Gastrocnemius medialis (tissue), 4 donors: ENCODE measurements around the gene USP37. TPM values are rescaled to one million over a fixed set of nuclear protein-coding genes. Genes with fewer than 3 reads are reported as not detected.

Experiments
- ATAC-seq, 2 donors: fragments of 150-250 bp; one replicate each; pipeline ENCODE4 v1.9.1; 2016
- DNase-seq, 2 donors: peaks; one replicate each; pipeline ENCODE4 v3.0.0-alpha.2; 2019
- H3K27ac ChIP-seq, 4 donors: fragments of 200-600 bp; sonication (generic); 1 replicate in 1 of 4; 2 replicates in 3 of 4; pipeline ENCODE4 v1.5.1; 2016 to 2018; ENCODE audit warnings: mild to moderate bottlenecking in 2 of 4, moderate library complexity in 1 of 4
- H3K27me3 ChIP-seq, 3 donors: fragments of 200-600 bp; sonication (generic) in 2 of 3; 1 replicate in 1 of 3; 2 replicates in 2 of 3; pipeline versions ENCODE4 v1.5.1 to v1.6.0; 2016 to 2019; ENCODE audit warnings: mild to moderate bottlenecking in 1 of 3, moderate library complexity in 1 of 3
- H3K36me3 ChIP-seq, 2 donors: fragments of 200-600 bp; sonication (generic) in 1 of 2; one replicate each; pipeline ENCODE4 v1.5.1; 2017 to 2018
- H3K4me1 ChIP-seq, 2 donors: fragments of 200-600 bp; sonication (generic) in 1 of 2; one replicate each; pipeline ENCODE4 v1.5.1; 2016 to 2017; ENCODE audit warnings: mild to moderate bottlenecking in 2 of 2
- H3K4me3 ChIP-seq, 4 donors: fragments of 200-600 bp; sonication (generic) in 3 of 4; 1 replicate in 1 of 4; 2 replicates in 3 of 4; pipeline ENCODE4 v1.5.1; 2016 to 2019; ENCODE audit warnings: mild to moderate bottlenecking in 2 of 4
- H3K9me3 ChIP-seq, 3 donors: fragments of 200-600 bp; sonication (generic) in 2 of 3; 1 replicate in 1 of 3; 2 replicates in 2 of 3; pipeline ENCODE4 v1.5.1; 2016 to 2019
- POLR2A ChIP-seq, 2 donors: fragments of 450-650 bp; IDR thresholded peaks; one replicate each; pipeline ENCODE4 v1.6.1; 2017; ENCODE audit warnings: antibody characterized with exemption in 2 of 2, mild to moderate bottlenecking in 2 of 2, moderate library complexity in 2 of 2
- in situ Hi-C, 4 donors: fragments of 200-750 bp; cut with MboI; loops; one replicate each; pipeline versions ENCODE4 v1.15.0 to v1.8.0; 2017; ENCODE audit warnings: low sequenced_read_pairs in 4 of 4
- intact Hi-C: fragments of 100-400 bp; cut with DNase I; formaldehyde crosslinking; loops from one replicate; pipeline ENCODE4 v1.15.1; 2023; ENCODE audit warnings: low total_unique reads
- total RNA-seq, 4 donors: library from RNA; depleted of rRNA; stranded (reverse); fragments of >200 nt; gene quantifications; one replicate each; pipeline versions ENCODE4 v1.1.0 to v1.2.3, GENCODE V29; 2016
- TF ChIP-seq, protein P1 (sequence below), 5 experiments: fragments of 450-650 bp in 3 of 5; fragments of 200-600 bp in 2 of 5; sonication (generic) in 2 of 5; IDR thresholded peaks in 4 of 5; conservative IDR thresholded peaks in 1 of 5; 1 replicate in 4 of 5; 2 replicates in 1 of 5; pipeline ENCODE4 v1.5.1; 2016 to 2019; ENCODE audit warnings: antibody characterized with exemption in 5 of 5, mild to moderate bottlenecking in 3 of 5, moderate library complexity in 3 of 5

USP37 gene
- total RNA-seq, 4 donors from 2014 or later, result 7.0 to 12.4 (median 8.0) TPM

DNA sequence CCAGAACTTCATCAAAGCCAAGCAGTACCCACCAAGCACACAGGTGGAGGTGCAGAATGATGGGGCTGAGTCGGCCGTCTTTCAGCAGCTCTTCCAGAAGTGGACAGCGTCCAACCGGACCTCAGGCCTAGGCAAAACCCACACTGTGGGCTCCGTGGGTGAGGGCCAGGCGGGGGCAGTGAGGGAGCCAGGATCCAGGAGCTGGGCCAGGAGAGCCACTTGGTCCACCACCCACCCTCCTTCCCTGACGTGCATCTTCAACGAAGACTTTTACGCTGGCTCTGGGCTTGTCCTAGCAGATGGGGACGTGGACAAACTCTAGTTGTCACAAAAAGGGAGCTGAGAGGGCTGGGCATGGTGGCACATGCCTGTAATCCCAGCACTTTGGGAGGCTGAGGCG, 137.4 kb downstream of the USP37 start:
- ATAC-seq (no peak), DNase-seq (no peak)
- intact Hi-C loops (no loop called here), in situ Hi-C loops (no loop called here)
- no peak overlapping the region for H3K4me3 ChIP-seq
- H3K27ac ChIP-seq, result no peak overlapping the region
- no peaks in the 10 kb centered on the region for H3K4me1 ChIP-seq
- H3K27me3 ChIP-seq, result no peaks in the 10 kb centered on the region
- no peaks in the 10 kb centered on the region for H3K36me3 ChIP-seq
- TF ChIP-seq, protein P1, sequence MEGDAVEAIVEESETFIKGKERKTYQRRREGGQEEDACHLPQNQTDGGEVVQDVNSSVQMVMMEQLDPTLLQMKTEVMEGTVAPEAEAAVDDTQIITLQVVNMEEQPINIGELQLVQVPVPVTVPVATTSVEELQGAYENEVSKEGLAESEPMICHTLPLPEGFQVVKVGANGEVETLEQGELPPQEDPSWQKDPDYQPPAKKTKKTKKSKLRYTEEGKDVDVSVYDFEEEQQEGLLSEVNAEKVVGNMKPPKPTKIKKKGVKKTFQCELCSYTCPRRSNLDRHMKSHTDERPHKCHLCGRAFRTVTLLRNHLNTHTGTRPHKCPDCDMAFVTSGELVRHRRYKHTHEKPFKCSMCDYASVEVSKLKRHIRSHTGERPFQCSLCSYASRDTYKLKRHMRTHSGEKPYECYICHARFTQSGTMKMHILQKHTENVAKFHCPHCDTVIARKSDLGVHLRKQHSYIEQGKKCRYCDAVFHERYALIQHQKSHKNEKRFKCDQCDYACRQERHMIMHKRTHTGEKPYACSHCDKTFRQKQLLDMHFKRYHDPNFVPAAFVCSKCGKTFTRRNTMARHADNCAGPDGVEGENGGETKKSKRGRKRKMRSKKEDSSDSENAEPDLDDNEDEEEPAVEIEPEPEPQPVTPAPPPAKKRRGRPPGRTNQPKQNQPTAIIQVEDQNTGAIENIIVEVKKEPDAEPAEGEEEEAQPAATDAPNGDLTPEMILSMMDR (IDR thresholded peaks at IDR 0.05 in 4 of 5, conservative IDR thresholded peaks at IDR 0.05 in 1 of 5), result no peak
- TF ChIP-seq POLR2A (IDR thresholded peaks at IDR 0.05), result no peak
- H3K9me3 ChIP-seq, result no peaks in the 10 kb centered on the region

DNA sequence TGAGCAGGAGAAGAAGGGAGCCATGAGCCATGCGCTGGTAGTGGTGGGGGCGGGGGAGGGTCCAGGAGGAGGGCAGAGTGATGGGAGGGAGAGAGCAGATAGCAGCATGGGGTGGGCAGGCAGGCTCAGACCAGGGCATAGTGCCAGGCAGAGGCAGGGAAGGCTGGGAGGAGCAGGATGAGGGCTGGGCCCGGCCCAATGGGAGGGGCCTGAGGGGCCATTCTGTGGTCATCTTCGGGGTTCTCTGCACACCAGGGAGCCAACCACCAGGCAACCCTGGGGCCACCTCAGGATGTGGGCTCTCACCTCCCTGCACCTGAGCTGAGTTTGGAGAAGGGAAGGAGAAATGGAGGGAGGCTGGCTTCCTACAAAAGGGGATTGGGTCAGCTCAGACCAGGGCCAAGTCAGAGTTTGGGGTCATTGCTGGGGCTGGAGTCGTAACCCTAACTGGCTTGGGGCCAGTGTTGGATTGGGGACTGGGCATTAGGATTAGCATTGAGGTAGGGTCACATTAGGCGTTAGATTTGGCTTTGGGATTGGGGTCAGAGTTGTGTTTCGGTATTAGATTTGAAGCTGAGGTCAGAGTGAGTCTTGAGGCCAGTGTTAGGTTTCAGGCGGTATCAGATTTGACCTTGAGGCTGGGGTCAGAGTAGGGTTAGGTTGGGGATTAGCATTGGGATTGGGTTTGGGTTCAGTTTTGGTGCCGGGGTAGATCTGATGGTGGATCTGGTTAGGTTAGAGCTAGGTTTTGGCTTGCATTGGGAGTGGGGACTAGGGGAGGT, 138.0 kb downstream of the USP37 start:
- Histone ChIP-seq H3K4me3 (no peak overlapping the region), H3K27ac (no peak overlapping the region), H3K27me3 (no peaks in the 10 kb centered on the region), H3K36me3 (no peaks in the 10 kb centered on the region), H3K4me1 (no peaks in the 10 kb centered on the region), H3K9me3 (no peaks in the 10 kb centered on the region)
- TF ChIP-seq, protein P1 (IDR thresholded peaks at IDR 0.05 in 4 of 5, conservative IDR thresholded peaks at IDR 0.05 in 1 of 5), result no peak
- no peak for TF ChIP-seq POLR2A (IDR thresholded peaks at IDR 0.05)
- no peak for DNase-seq
- in situ Hi-C loops, result no loop called here
- no peak for ATAC-seq
- intact Hi-C loops, result no loop called here

DNA sequence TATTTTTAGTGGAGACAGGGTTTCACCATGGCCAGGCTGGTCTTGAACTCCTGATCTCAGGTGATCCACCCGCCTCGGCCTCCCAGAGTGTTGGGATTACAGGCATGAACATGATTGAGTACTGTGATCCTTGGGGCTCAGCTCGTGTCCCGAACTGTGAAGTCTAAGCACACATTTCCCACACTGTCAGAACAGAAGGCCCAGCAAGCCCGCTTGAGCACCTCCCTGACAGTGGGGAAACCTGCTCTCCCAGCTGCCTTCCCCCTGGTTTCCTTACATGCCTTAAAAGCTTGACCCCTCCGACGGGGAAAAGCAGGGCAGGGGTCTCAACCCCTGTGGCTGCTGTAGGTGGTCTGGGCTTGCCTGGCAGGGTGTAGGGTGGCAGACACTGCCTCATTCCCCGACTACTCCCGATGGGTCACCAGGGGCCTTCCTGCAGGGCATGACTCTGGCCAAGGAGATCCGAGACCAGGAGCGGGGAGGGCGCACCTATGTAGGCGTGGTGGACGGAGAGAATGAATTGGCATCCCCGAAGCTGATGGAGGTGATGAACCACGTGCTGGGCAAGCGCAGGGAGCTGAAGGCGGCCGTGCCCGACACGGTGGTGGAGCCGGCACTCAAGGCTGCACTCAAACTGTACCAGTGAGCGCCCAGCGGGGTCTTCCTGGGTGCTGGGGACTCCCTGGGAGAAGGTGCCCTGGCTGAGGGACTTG, 139.1 kb downstream of the USP37 start:
- in situ Hi-C loops, result no loop called here
- Histone ChIP-seq H3K9me3 (no peaks in the 10 kb centered on the region), H3K4me1 (no peaks in the 10 kb centered on the region), H3K4me3 (no peak overlapping the region), H3K27ac (no peak overlapping the region), H3K27me3 (no peaks in the 10 kb centered on the region), H3K36me3 (no peaks in the 10 kb centered on the region)
- DNase-seq (no peak), ATAC-seq (no peak)
- TF ChIP-seq, protein P1 (IDR thresholded peaks at IDR 0.05 in 4 of 5, conservative IDR thresholded peaks at IDR 0.05 in 1 of 5), result no peak
- no peak for TF ChIP-seq POLR2A (IDR thresholded peaks at IDR 0.05)
- intact Hi-C loops, result no loop called here

DNA sequence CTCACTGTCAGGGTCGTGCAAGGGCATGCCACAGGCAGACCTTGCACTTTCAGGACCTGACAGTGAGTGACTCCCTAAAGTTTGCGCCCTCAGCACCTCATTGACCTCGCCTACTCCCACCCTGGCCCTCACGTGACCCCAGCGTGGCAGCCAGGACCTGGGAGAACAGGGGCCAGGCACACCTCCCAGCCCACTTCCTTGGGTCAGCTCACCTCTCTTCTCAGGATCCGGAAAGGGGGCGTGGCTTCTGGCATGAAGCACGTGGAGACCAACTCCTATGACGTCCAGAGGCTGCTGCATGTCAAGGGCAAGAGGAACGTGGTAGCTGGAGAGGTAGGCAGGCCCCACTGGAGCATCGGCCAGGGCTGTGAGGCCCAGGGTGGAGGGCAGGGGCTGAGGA, 140.4 kb downstream of the USP37 start:
- H3K27me3 ChIP-seq, result no peaks in the 10 kb centered on the region
- TF ChIP-seq, protein P1 (IDR thresholded peaks at IDR 0.05 in 4 of 5, conservative IDR thresholded peaks at IDR 0.05 in 1 of 5), result no peak
- TF ChIP-seq POLR2A (IDR thresholded peaks at IDR 0.05), result no peak
- DNase-seq (no peak), ATAC-seq (no peak)
- no peaks in the 10 kb centered on the region for H3K36me3 ChIP-seq
- intact Hi-C loops, result no loop called here
- H3K27ac ChIP-seq, result no peak overlapping the region
- no peaks in the 10 kb centered on the region for H3K4me1 ChIP-seq
- in situ Hi-C loops, result no loop called here
- H3K4me3 ChIP-seq, result no peak overlapping the region
- no peaks in the 10 kb centered on the region for H3K9me3 ChIP-seq
